Fibroblast of the conjunctiva (primary cell): ENCODE measurements around the gene NFS1.
A peak's percentile ranks its signal among the peaks of the same experiment; 100 is the strongest.

Experiments
- DNase-seq: peaks from one replicate; pipeline ENCODE4 v3.0.0-alpha.2; 2010; ENCODE audit warnings: low read depth

The NFS1 gene

GRCh38 chr20:35674921-35675320, 24.2 kb downstream of the NFS1 start:
- no peak for DNase-seq

- DNase-seq: no peak
These were observed 25.3 kb downstream of the NFS1 start for GRCh38 chr20:35673884-35674283.

- no peak for DNase-seq
These were observed 29.5 kb downstream of the NFS1 start for GRCh38 chr20:35669681-35670080.

- no peak for DNase-seq
These were observed 29.9 kb downstream of the NFS1 start for GRCh38 chr20:35669221-35669620.

- DNase-seq: no peak
These were observed 33.2 kb downstream of the NFS1 start for GRCh38 chr20:35665949-35666288.

- peak; percentile 82 for DNase-seq
These were observed 34.5 kb downstream of the NFS1 start, which contains the start of the genes CPNE1 and RBM12 for GRCh38 chr20:35664466-35665206. TSS of gene CPNE1 (minus strand) at chr20:35664900. CDS start at chr20:35632923, 31,977 bp downstream. TSS of gene RBM12 (minus strand) at chr20:35664900. CDS start at chr20:35655322, 9,578 bp downstream.

- no peak for DNase-seq
These were observed 35.4 kb downstream of the NFS1 start for GRCh38 chr20:35663516-35664465.

- DNase-seq: no peak
These were observed 36.6 kb downstream of the NFS1 start for GRCh38 chr20:35662551-35662950.

GRCh38 chr20:35661908-35662307, 37.2 kb downstream of the NFS1 start:
- DNase-seq: no peak

- DNase-seq: no peak
These were observed 38.1 kb downstream of the NFS1 start for GRCh38 chr20:35661053-35661452.

- DNase-seq: no peak
These were observed 38.8 kb downstream of the NFS1 start for GRCh38 chr20:35660122-35660937.

GRCh38 chr20:35657271-35657670, 41.9 kb downstream of the NFS1 start:
- DNase-seq: no peak

- no peak for DNase-seq
These were observed 44.7 kb downstream of the NFS1 start for GRCh38 chr20:35654415-35654814.

GRCh38 chr20:35653893-35654292, 45.3 kb downstream of the NFS1 start:
- DNase-seq: no peak

GRCh38 chr20:35653430-35653734, 45.8 kb downstream of the NFS1 start:
- DNase-seq: no peak

GRCh38 chr20:35652641-35653429, 46.3 kb downstream of the NFS1 start:
- DNase-seq: no peak

- no peak for DNase-seq
These were observed 47.2 kb downstream of the NFS1 start for GRCh38 chr20:35651958-35652357.

GRCh38 chr20:35650632-35651031, 48.5 kb downstream of the NFS1 start:
- no peak for DNase-seq

- peak; percentile 17 for DNase-seq
These were observed 50.3 kb downstream of the NFS1 start for GRCh38 chr20:35648836-35649235.

GRCh38 chr20:35644806-35645205, 54.3 kb downstream of the NFS1 start:
- DNase-seq: no peak

GRCh38 chr20:35643045-35643444, 56.1 kb downstream of the NFS1 start:
- no peak for DNase-seq

GRCh38 chr20:35641743-35642142, 57.4 kb downstream of the NFS1 start:
- DNase-seq: no peak
